HEK293 (cell line): ENCODE results near the gene RNH1.

Experiments
- CTCF ChIA-PET: fragments of 350-600 bp; formaldehyde crosslinking; extraction: SDS; loops from one replicate; lab custom pipeline; 2021; ENCODE audit warnings: antibody characterized with exemption; lab: Yijun Ruan, JAX
- POLR2A ChIA-PET: fragments of 300-600 bp; formaldehyde crosslinking; extraction: SDS; loops from one replicate; lab custom pipeline; 2020; ENCODE audit warnings: antibody characterized with exemption, inconsistent platforms; lab: Yijun Ruan, JAX
- H3K27ac ChIP-seq: fragments of 200-500 bp; sonication (Bioruptor generic); 2 replicates; pipeline ENCODE4 v1.5.1; 2014; ENCODE audit warnings: low read depth, low read length, control low read depth, inconsistent platforms; ENCODE audit errors: extremely low read depth
- H3K36me3 ChIP-seq, 2 experiments: fragments of 200-500 bp in 1 of 2; sonication (Bioruptor generic) in 1 of 2; 1 replicate in 1 of 2; 2 replicates in 1 of 2; pipeline ENCODE4 v1.5.1; 2014 to 2017; ENCODE audit warnings: inconsistent platforms in 2 of 2, low read length in 2 of 2; ENCODE audit not compliant: control insufficient read depth in 2 of 2, insufficient read depth in 1 of 2
- H3K4me1 ChIP-seq: fragments of 200-500 bp; sonication (Bioruptor generic); 2 replicates; pipeline ENCODE4 v1.5.1; 2014; ENCODE audit warnings: mild to moderate bottlenecking, low read length, inconsistent platforms; ENCODE audit not compliant: control insufficient read depth, insufficient read depth
- H3K4me3 ChIP-seq: 2 replicates; pipeline ENCODE4 v1.5.1; 2011; ENCODE audit warnings: low read depth, mild to moderate bottlenecking, control low read depth, low read length, moderate library complexity
- H3K9me3 ChIP-seq: fragments of 200-500 bp; sonication (Bioruptor generic); 2 replicates; pipeline ENCODE4 v1.5.1; 2014; ENCODE audit warnings: low read depth, low read length, inconsistent platforms; ENCODE audit not compliant: control insufficient read depth, insufficient read depth
- BCL11B ChIP-seq: fragments of 450-650 bp; formaldehyde crosslinking; IDR thresholded peaks from 2 replicates; pipeline ENCODE4 v1.5.1; 2016; ENCODE audit warnings: low read depth, missing biosample characterization, missing genetic modification characterization
- HOXD13 ChIP-seq: sonication (generic); formaldehyde crosslinking; IDR thresholded peaks from 2 replicates; pipeline ENCODE4 v1.8.0; 2022; ENCODE audit warnings: missing genetic modification reagents, borderline replicate concordance
- MYNN ChIP-seq: fragments of 450-650 bp; formaldehyde crosslinking; IDR thresholded peaks from 2 replicates; pipeline ENCODE4 v1.5.1; 2016; ENCODE audit warnings: missing biosample characterization, missing genetic modification characterization, borderline replicate concordance
- SALL2 ChIP-seq: fragments of 450-650 bp; formaldehyde crosslinking; IDR thresholded peaks from 2 replicates; pipeline ENCODE4 v1.5.0; 2017; ENCODE audit warnings: missing biosample characterization, mild to moderate bottlenecking, missing genetic modification characterization, borderline replicate concordance
- SP7 ChIP-seq: fragments of 450-650 bp; formaldehyde crosslinking; IDR thresholded peaks from 2 replicates; pipeline ENCODE4 v1.5.1; 2016; ENCODE audit warnings: missing biosample characterization, missing genetic modification characterization
- TRIM28 ChIP-seq: IDR thresholded peaks from 2 replicates; pipeline ENCODE4 v1.6.1; 2011; ENCODE audit warnings: low read length, control low read depth, borderline replicate concordance
- ZBTB17 ChIP-seq: fragments of 450-650 bp; formaldehyde crosslinking; IDR thresholded peaks from 2 replicates; pipeline ENCODE4 v1.5.1; 2016; ENCODE audit warnings: missing biosample characterization, missing genetic modification characterization
- ZNF132 ChIP-seq: fragments of 450-650 bp; formaldehyde crosslinking; IDR thresholded peaks from 2 replicates; pipeline ENCODE4 v1.5.1; 2017; ENCODE audit warnings: missing biosample characterization, missing genetic modification characterization, borderline replicate concordance
- ZNF19 ChIP-seq: fragments of 450-650 bp; formaldehyde crosslinking; IDR thresholded peaks from 2 replicates; pipeline ENCODE4; 2016; ENCODE audit warnings: missing biosample characterization, missing genetic modification characterization, low read depth
- ZNF24 ChIP-seq: fragments of 450-650 bp; formaldehyde crosslinking; IDR thresholded peaks from 2 replicates; pipeline ENCODE4 v1.5.1; 2016; ENCODE audit warnings: missing biosample characterization, missing genetic modification characterization
- ZNF530 ChIP-seq: fragments of 450-650 bp; formaldehyde crosslinking; IDR thresholded peaks from 2 replicates; pipeline ENCODE4 v1.5.1; 2016; ENCODE audit warnings: low read depth, missing biosample characterization, missing genetic modification characterization
- ZNF777 ChIP-seq: fragments of 450-650 bp; formaldehyde crosslinking; IDR thresholded peaks from 2 replicates; pipeline ENCODE4 v1.5.1; 2017; ENCODE audit warnings: missing biosample characterization, missing genetic modification characterization, borderline replicate concordance
- TF ChIP-seq, protein P1 (sequence below): fragments of 450-650 bp; formaldehyde crosslinking; IDR thresholded peaks from 2 replicates; pipeline ENCODE4 v1.5.1; 2016; ENCODE audit warnings: missing biosample characterization, missing genetic modification characterization, low read depth
- TF ChIP-seq, protein P2 (sequence below): fragments of 450-650 bp; formaldehyde crosslinking; IDR thresholded peaks from 2 replicates; pipeline ENCODE4 v1.5.1; 2017; ENCODE audit warnings: missing biosample characterization, missing genetic modification characterization
- TF ChIP-seq, protein P3 (sequence below): fragments of 450-650 bp; formaldehyde crosslinking; conservative IDR thresholded peaks from 2 replicates; pipeline ENCODE4 v1.5.1; 2016; ENCODE audit warnings: low read depth, missing biosample characterization, missing genetic modification characterization

The RNH1 gene

DNA sequence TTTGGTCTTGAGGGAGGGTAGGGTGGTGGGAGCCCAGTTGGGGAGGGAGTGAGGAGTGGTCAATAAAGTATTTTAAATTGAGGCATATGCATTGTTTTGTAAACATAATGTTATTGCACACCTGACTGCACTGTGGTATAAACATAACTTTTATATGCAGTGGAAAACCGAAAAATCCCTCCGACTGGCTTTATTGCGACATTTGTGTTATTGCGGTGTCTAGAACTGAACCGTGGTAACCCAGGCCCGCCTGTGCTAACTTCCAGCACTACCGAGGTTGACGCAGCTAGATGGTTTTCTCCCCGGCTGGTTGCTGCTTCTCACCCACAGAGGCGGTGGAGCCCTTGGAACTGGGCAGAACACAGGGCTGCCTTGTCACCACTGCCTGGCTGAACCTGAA is 7.6 kb upstream of the RNH1 start:
- Histone ChIP-seq H3K36me3 (peaks cover 0 to 13% of the 10 kb centered on the region in 2 experiments; a peak in 1 of 3 replicates), H3K27ac (no peak overlapping the region), H3K9me3 (no peaks in the 10 kb centered on the region), H3K4me3 (no peak overlapping the region), H3K4me1 (no peaks in the 10 kb centered on the region)
- ChIA-PET POLR2A (no interaction called here), CTCF (no interaction called here)
- TF ChIP-seq TRIM28 (no peak), ZNF19 (tag by site-specific recombination) (no peak), SP7 (no peak), BCL11B (tag by site-specific recombination) (no peak), ZNF530 (tag by site-specific recombination) (no peak), ZBTB17 (tag by site-specific recombination) (no peak), MYNN (no peak)
- TF ChIP-seq, protein P1, sequence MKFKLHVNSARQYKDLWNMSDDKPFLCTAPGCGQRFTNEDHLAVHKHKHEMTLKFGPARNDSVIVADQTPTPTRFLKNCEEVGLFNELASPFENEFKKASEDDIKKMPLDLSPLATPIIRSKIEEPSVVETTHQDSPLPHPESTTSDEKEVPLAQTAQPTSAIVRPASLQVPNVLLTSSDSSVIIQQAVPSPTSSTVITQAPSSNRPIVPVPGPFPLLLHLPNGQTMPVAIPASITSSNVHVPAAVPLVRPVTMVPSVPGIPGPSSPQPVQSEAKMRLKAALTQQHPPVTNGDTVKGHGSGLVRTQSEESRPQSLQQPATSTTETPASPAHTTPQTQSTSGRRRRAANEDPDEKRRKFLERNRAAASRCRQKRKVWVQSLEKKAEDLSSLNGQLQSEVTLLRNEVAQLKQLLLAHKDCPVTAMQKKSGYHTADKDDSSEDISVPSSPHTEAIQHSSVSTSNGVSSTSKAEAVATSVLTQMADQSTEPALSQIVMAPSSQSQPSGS, result no peak
- TF ChIP-seq, protein P2, sequence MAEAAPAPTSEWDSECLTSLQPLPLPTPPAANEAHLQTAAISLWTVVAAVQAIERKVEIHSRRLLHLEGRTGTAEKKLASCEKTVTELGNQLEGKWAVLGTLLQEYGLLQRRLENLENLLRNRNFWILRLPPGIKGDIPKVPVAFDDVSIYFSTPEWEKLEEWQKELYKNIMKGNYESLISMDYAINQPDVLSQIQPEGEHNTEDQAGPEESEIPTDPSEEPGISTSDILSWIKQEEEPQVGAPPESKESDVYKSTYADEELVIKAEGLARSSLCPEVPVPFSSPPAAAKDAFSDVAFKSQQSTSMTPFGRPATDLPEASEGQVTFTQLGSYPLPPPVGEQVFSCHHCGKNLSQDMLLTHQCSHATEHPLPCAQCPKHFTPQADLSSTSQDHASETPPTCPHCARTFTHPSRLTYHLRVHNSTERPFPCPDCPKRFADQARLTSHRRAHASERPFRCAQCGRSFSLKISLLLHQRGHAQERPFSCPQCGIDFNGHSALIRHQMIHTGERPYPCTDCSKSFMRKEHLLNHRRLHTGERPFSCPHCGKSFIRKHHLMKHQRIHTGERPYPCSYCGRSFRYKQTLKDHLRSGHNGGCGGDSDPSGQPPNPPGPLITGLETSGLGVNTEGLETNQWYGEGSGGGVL (tag by site-specific recombination), result no peak

DNA sequence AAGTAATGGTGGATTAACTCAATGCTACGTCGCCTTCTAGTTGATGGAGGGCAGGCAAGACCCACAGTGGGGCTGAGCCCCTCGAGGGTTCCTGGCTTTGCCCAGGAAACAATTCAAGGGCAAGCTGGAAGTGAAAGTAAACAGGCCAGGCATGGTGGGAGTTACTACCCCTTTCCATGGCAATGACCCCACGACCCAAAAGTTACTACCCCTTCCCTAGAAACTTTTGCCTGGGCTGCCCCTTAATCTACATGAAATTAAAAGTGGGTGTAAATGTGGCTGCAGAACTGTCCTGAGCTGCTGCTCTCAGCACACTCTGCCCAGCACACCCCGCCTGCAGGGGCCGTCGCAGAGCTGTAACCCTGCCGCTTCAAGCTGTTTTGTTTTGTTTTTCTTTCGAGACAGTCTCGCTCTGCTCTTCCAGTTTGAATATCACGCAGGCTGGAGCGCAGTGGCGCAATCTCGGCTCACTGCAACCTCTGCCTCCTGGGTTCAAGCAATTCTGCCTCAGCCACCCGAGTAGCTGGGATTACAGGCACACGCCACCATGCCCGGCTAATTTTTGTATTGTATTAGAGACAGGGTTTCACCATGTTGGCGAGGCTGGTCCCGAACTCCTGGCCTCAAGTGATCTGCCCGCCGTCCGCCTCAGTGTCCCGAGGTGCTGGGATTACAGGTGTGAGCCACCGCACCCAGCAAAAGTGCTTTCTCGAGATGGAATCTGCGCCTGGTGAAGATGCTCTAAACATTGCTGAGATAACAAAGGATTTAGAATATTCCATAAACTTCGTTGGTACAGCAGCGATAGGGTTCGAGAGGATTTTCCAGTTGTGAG is 5.9 kb upstream of the RNH1 start:
- Histone ChIP-seq H3K9me3 (no peaks in the 10 kb centered on the region), H3K27ac (no peak overlapping the region)
- TF ChIP-seq ZNF132 (tag by site-specific recombination) (no peak), HOXD13 (CRISPR knock-in tag) (no peak), ZNF24 (tag by site-specific recombination) (no peak), ZNF777 (no peak), SALL2 (tag by site-specific recombination) (no peak)
- TF ChIP-seq, protein P3, sequence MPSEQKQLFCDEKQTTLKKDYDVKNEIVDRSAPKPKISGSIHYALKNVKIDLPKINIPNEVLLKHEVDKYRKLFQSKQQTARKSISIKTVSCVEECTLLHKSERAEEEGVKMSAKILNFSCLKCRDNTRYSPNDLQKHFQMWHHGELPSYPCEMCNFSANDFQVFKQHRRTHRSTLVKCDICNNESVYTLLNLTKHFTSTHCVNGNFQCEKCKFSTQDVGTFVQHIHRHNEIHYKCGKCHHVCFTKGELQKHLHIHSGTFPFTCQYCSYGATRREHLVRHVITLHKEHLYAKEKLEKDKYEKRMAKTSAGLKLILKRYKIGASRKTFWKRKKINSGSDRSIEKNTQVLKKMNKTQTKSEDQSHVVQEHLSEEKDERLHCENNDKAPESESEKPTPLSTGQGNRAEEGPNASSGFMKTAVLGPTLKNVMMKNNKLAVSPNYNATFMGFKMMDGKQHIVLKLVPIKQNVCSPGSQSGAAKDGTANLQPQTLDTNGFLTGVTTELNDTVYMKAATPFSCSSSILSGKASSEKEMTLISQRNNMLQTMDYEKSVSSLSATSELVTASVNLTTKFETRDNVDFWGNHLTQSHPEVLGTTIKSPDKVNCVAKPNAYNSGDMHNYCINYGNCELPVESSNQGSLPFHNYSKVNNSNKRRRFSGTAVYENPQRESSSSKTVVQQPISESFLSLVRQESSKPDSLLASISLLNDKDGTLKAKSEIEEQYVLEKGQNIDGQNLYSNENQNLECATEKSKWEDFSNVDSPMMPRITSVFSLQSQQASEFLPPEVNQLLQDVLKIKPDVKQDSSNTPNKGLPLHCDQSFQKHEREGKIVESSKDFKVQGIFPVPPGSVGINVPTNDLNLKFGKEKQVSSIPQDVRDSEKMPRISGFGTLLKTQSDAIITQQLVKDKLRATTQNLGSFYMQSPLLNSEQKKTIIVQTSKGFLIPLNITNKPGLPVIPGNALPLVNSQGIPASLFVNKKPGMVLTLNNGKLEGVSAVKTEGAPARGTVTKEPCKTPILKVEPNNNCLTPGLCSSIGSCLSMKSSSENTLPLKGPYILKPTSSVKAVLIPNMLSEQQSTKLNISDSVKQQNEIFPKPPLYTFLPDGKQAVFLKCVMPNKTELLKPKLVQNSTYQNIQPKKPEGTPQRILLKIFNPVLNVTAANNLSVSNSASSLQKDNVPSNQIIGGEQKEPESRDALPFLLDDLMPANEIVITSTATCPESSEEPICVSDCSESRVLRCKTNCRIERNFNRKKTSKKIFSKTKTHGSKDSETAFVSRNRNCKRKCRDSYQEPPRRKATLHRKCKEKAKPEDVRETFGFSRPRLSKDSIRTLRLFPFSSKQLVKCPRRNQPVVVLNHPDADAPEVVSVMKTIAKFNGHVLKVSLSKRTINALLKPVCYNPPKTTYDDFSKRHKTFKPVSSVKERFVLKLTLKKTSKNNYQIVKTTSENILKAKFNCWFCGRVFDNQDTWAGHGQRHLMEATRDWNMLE (tag by site-specific recombination), result no peak
- TF ChIP-seq, protein P1, result no peak
- TF ChIP-seq, all 188 proteins: peak for 0
- ChIA-PET CTCF (interaction anchor here (0.7 to 1.1 kb wide), 2 partner anchors 65 to 238 kb away, joined by 3 to 4 read pairs; no protein-coding TSS in a partner anchor), POLR2A (no interaction called here)
- Histone ChIP-seq H3K4me3 (no peak overlapping the region), H3K36me3 (peaks cover 0 to 21% of the 10 kb centered on the region in 2 experiments; a peak in 1 of 3 replicates), H3K4me1 (no peaks in the 10 kb centered on the region)
